ENCODE results near the gene KRT28.

DNA sequence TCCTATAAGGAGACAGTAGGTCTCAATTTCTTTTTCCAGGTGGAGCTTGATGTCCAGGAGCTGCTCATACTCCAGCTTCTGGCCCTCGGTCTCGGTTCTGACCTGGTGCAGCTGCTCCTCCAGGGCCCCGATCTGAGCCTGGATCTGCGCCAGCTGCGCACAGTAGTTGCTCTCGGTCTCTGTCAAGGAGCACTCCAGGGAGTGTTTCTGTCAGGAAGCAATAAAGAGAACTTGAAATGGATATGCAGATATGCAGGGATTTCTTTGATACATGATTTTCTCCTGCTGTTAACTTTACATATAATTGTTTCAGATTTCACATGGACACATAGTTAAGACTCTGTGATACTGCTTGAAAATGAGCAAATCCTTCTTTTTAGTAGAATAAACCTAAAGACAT, 49.4 kb downstream of the KRT28 start:
- TF ChIP-seq, protein P1, sequence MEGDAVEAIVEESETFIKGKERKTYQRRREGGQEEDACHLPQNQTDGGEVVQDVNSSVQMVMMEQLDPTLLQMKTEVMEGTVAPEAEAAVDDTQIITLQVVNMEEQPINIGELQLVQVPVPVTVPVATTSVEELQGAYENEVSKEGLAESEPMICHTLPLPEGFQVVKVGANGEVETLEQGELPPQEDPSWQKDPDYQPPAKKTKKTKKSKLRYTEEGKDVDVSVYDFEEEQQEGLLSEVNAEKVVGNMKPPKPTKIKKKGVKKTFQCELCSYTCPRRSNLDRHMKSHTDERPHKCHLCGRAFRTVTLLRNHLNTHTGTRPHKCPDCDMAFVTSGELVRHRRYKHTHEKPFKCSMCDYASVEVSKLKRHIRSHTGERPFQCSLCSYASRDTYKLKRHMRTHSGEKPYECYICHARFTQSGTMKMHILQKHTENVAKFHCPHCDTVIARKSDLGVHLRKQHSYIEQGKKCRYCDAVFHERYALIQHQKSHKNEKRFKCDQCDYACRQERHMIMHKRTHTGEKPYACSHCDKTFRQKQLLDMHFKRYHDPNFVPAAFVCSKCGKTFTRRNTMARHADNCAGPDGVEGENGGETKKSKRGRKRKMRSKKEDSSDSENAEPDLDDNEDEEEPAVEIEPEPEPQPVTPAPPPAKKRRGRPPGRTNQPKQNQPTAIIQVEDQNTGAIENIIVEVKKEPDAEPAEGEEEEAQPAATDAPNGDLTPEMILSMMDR (optimal IDR thresholded peaks at IDR 0.05 in 1 of 3, IDR thresholded peaks at IDR 0.05 in 1 of 3, conservative IDR thresholded peaks at IDR 0.05 in 1 of 3; ENCODE audit: extremely low read depth in 1 of 3, insufficient read depth in 2 of 3, low read length in 3 of 3): no peak
- TF ChIP-seq EZH2 (IDR thresholded peaks at IDR 0.05; ENCODE audit: low read length): no peak

All from keratinocyte (primary cell).